ENCODE results near the gene HDAC5. TPM values are rescaled to one million over a fixed set of nuclear protein-coding genes. Genes with fewer than 3 reads are reported as not detected.
"Not testable (repeated sequence)": the region's sequence is repeated elsewhere in the genome, so short reads cannot be mapped to it uniquely, and the experiment has no call there.

Gene HDAC5
- total RNA-seq, 6 experiments from 2014 or later = 12.0 to 26.4 (median 15.5) TPM

DNA sequence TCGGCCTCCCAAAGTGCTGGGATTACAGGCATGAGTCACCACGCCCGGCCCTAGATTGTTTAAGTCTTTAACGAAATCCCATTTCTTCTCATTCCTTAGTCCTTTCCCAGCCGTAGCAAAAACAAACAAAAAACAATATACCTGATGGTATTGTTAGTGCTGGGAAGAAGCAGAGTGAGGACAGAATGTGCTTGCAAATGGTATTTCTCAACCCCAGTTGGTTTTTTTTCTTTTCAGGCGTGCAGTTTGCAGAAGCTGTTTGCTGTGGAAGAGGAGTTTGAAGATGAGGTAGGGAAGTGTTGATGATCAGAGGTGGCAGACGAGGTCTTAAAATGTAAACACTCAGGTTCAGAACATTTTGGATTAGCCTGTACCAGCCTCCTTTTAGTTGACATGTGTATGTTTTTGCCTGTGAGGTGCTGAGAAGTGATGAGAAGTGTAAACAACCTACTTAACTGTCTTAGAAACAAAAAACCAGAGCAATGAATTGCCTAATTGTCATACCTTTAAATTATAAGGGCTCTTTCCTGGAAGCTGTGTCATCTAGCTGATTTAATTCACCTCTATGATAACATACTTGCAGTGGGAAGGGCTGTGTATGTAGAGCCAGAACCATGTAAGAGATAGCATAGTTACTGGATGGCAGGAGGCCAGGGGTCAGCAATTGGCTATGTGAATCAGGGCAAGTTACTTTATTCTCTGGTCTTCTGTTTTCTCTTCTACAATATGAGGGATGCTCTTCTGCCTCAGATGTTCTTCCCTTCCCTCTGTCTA, 21.7 kb upstream of the HDAC5 start:
- WGBS (ENCODE audit: insufficient coverage, low coverage, low lambda C conversion rate, missing lambda C conversion rate) = 80% methylated on average over 7 of the region's 7 CpGs
- Histone ChIP-seq H3K9me3 (no peaks in the 10 kb centered on the region), H3K27ac (no peak overlapping the region), H3K36me3 (no peaks in the 10 kb centered on the region), H3K4me3 (no peak overlapping the region), H3K4me1 (peaks cover 0 to 10% (median 3%) of the 10 kb centered on the region in 4 donors), H3K27me3 (no peaks in the 10 kb centered on the region)
- TF ChIP-seq POLR2A (IDR thresholded peaks at IDR 0.05) = no peak
- TF ChIP-seq, protein P1, sequence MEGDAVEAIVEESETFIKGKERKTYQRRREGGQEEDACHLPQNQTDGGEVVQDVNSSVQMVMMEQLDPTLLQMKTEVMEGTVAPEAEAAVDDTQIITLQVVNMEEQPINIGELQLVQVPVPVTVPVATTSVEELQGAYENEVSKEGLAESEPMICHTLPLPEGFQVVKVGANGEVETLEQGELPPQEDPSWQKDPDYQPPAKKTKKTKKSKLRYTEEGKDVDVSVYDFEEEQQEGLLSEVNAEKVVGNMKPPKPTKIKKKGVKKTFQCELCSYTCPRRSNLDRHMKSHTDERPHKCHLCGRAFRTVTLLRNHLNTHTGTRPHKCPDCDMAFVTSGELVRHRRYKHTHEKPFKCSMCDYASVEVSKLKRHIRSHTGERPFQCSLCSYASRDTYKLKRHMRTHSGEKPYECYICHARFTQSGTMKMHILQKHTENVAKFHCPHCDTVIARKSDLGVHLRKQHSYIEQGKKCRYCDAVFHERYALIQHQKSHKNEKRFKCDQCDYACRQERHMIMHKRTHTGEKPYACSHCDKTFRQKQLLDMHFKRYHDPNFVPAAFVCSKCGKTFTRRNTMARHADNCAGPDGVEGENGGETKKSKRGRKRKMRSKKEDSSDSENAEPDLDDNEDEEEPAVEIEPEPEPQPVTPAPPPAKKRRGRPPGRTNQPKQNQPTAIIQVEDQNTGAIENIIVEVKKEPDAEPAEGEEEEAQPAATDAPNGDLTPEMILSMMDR (IDR thresholded peaks at IDR 0.05) = no peak
- no peak for ATAC-seq
- intact Hi-C loops (cut with DNase I) = no loop called here
- no peak for DNase-seq

DNA sequence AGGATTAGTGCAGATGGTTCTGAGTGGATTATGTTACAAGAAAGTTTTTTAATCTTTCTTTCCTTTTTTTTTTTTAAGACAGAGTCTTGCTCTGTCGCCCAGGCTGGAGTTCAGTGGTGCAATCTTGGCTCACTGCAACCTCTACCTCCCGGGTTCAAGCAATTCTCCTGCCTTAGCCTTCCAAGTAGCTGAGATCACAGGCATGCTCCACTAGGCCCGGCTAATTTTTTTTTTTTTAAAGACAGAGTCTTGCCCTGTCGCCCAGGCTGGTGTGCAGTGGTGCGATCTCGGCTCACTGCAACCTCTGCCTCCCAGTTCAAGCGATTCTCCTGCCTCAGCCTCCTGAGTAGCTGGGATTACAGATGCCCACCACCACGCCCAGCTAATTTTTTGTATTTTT, 20.5 kb upstream of the HDAC5 start:
- H3K27ac ChIP-seq; DNase-seq; intact Hi-C loops (cut with DNase I); H3K4me3 ChIP-seq; H3K36me3 ChIP-seq; ATAC-seq; H3K9me3 ChIP-seq; H3K27me3 ChIP-seq; H3K4me1 ChIP-seq: not testable (repeated sequence)
- WGBS (ENCODE audit: insufficient coverage, low coverage, low lambda C conversion rate, missing lambda C conversion rate) = 96% methylated on average over 8 of the region's 8 CpGs

DNA sequence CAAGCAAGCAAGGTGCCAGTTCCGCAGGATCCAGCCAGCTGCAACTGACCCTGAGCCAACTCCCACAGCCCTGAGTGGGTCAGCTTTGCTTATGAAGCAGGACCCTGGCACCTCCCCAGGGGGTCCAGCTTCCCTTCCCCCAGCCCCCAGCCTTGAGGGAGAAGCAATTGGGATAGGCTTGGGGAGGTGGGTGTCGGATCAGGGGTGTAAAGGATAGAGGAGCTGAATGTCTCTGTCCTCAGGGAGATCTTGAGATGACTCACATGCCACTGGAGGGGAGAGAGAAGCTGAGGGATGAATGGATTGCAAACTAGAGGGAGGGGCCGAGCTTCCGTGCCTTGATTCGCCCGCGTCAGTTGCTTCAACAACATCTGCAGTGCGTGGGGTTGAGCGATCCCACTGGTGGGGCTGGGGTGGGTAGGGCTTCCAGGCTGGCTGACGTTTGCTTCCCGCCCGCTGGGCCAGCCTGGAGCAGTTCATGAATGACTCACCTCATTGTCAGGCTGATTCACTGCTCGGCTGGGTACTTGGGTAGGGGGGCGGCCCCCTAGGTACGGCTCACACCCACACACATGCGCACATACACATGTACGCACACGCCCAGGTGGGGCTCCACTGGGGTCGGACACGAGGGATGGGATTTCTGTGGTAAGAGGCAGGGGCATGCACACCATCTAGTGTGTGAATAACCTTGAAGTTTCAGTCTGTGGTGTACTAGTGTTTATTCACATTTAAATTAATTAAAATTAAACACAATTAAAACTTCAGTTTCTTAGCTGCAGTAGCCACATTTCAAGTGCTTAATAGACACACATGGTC, 14.7 kb upstream of the HDAC5 start:
- Histone ChIP-seq H3K27me3 (no peaks in the 10 kb centered on the region), H3K36me3 (no peaks in the 10 kb centered on the region), H3K4me1 (peaks cover 0 to 10% (median 3%) of the 10 kb centered on the region in 4 donors), H3K27ac (no peak overlapping the region), H3K4me3 (no peak overlapping the region), H3K9me3 (no peaks in the 10 kb centered on the region)
- intact Hi-C loops (cut with DNase I) = loop anchor here in 1 of 2 donors (10.0 kb wide), 1 partner anchor 57 kb away; the partner anchor contains the start of gene ATXN7L3
- WGBS (ENCODE audit: insufficient coverage, low coverage, low lambda C conversion rate, missing lambda C conversion rate) = 13% methylated on average over 11 of the region's 20 CpGs
- peak in 3 of 4 donors; percentile 5 to 82 (median 5) for ATAC-seq
- no peak for TF ChIP-seq POLR2A (IDR thresholded peaks at IDR 0.05)
- TF ChIP-seq, protein P1 (IDR thresholded peaks at IDR 0.05) = no peak
- DNase-seq = peak in 1 of 3 donors; percentile 73

DNA sequence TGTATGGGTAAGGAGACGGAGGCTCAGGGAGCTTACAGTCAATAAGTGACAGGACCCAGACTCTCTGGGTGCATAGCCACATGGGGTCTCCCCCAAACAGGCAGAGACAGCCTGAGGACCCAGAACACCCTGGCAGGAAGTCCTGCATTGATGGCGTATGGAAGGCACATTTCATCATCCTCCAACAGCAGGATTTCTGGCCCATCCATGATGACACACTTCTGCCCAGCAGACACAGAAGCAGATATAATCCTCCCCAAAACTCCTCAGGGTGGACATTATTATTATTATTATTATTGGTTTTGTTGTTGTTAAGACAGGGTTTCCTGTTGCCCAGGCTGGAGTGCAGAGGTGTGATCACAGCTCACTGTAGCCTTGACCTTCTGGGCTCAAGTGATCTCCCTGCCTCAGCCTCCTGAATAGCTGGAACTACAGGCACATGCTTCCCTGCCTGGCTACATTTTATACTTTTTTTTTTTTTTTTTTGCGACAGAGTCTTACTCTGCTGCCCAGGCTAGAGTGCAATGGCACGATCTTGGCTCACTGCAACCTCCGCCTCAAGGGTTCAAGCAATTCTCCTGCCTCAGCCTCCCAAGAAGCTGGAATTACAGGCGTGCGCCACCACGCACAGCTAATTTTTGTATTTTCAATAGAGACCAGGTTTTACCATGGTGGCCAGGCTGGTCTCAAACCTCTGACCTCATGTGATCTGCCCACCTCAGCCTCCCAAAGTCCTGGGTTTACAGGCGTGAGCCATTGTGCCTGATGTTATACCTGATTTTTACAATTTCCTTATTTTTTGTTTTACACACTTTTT, 11.5 kb upstream of the HDAC5 start:
- no peak overlapping the region for H3K4me3 ChIP-seq
- H3K27me3 ChIP-seq = no peaks in the 10 kb centered on the region
- no peak overlapping the region for H3K27ac ChIP-seq
- DNase-seq (no peak), ATAC-seq (no peak)
- no peak for TF ChIP-seq POLR2A (IDR thresholded peaks at IDR 0.05)
- TF ChIP-seq, protein P1 (IDR thresholded peaks at IDR 0.05) = no peak
- WGBS (ENCODE audit: insufficient coverage, low coverage, low lambda C conversion rate, missing lambda C conversion rate) = 97% methylated on average over 8 of the region's 9 CpGs
- H3K4me1 ChIP-seq = no peaks in the 10 kb centered on the region
- H3K36me3 ChIP-seq = no peaks in the 10 kb centered on the region
- intact Hi-C loops (cut with DNase I) = loop anchor here in 1 of 2 donors (10.0 kb wide), 1 partner anchor 60 kb away; the partner anchor contains the start of gene ATXN7L3
- no peaks in the 10 kb centered on the region for H3K9me3 ChIP-seq

Measured in right lobe of liver (tissue), 6 donors.